Measurements from ENCODE around the gene KRTAP19-4. TPM values are rescaled to one million over a fixed set of nuclear protein-coding genes. Genes with fewer than 3 reads are reported as not detected.

Gene KRTAP19-4
- total RNA-seq, 1 donor from 2014 or later, result not detected

Other genes with a start within 250 kb of the KRTAP19-4 start
- not detected for gene KRTAP24-1, start 214.2 kb downstream of the KRTAP19-4 start, total RNA-seq
- gene KRTAP25-1, start 207.7 kb downstream of the KRTAP19-4 start, total RNA-seq, result not detected
- gene KRTAP26-1, start 176.8 kb downstream of the KRTAP19-4 start, total RNA-seq, result not detected
- not detected for gene KRTAP27-1, start 159.5 kb downstream of the KRTAP19-4 start, total RNA-seq
- not detected for gene KRTAP23-1, start 148.6 kb downstream of the KRTAP19-4 start, total RNA-seq
- not detected for gene KRTAP13-2, start 124.9 kb downstream of the KRTAP19-4 start, total RNA-seq
- not detected for gene KRTAP13-1, start 101.1 kb downstream of the KRTAP19-4 start, total RNA-seq
- not detected for gene KRTAP13-3, start 71.2 kb downstream of the KRTAP19-4 start, total RNA-seq
- not detected for gene KRTAP13-4, start 66.9 kb downstream of the KRTAP19-4 start, total RNA-seq
- not detected for gene KRTAP15-1, start 56.9 kb downstream of the KRTAP19-4 start, total RNA-seq
- gene KRTAP19-1, start 16.8 kb downstream of the KRTAP19-4 start, total RNA-seq, result not detected
- not detected for gene KRTAP19-2, start 9.7 kb downstream of the KRTAP19-4 start, total RNA-seq
- not detected for gene KRTAP19-3, start 5.2 kb downstream of the KRTAP19-4 start, total RNA-seq
- not detected for gene KRTAP19-5, start 5.0 kb upstream of the KRTAP19-4 start, total RNA-seq
- gene KRTAP19-6, start 44.7 kb upstream of the KRTAP19-4 start, total RNA-seq, result not detected
- not detected for gene KRTAP19-7, start 64.1 kb upstream of the KRTAP19-4 start, total RNA-seq
- not detected for gene KRTAP22-2, start 93.2 kb upstream of the KRTAP19-4 start, total RNA-seq
- not detected for gene KRTAP6-3, start 95.3 kb upstream of the KRTAP19-4 start, total RNA-seq
- gene KRTAP6-2, start 101.7 kb upstream of the KRTAP19-4 start, total RNA-seq, result not detected
- not detected for gene KRTAP22-1, start 103.9 kb upstream of the KRTAP19-4 start, total RNA-seq
- gene KRTAP6-1, start 116.8 kb upstream of the KRTAP19-4 start, total RNA-seq, result not detected
- not detected for gene KRTAP20-1, start 119.3 kb upstream of the KRTAP19-4 start, total RNA-seq
- not detected for gene KRTAP20-4, start 123.5 kb upstream of the KRTAP19-4 start, total RNA-seq
- not detected for gene KRTAP20-2, start 138.0 kb upstream of the KRTAP19-4 start, total RNA-seq
- gene KRTAP20-3, start 145.7 kb upstream of the KRTAP19-4 start, total RNA-seq, result not detected
- not detected for gene KRTAP21-3, start 221.6 kb upstream of the KRTAP19-4 start, total RNA-seq